Smooth muscle cell of the coronary artery (primary cell): ENCODE measurements around the gene MIOS. TPM values are rescaled to one million over a fixed set of nuclear protein-coding genes. Genes with fewer than 3 reads are reported as not detected.

Experiments used
- total RNA-seq: library from RNA; depleted of rRNA; stranded (reverse); fragments of >200 nt; gene quantifications from 2 replicates; pipeline ENCODE4 v1.2.3, GENCODE V29; 2014; ENCODE audit warnings: low replicate concordance

The MIOS gene
- 11.9 and 18.9 TPM in 2 replicates for total RNA-seq

DNA sequence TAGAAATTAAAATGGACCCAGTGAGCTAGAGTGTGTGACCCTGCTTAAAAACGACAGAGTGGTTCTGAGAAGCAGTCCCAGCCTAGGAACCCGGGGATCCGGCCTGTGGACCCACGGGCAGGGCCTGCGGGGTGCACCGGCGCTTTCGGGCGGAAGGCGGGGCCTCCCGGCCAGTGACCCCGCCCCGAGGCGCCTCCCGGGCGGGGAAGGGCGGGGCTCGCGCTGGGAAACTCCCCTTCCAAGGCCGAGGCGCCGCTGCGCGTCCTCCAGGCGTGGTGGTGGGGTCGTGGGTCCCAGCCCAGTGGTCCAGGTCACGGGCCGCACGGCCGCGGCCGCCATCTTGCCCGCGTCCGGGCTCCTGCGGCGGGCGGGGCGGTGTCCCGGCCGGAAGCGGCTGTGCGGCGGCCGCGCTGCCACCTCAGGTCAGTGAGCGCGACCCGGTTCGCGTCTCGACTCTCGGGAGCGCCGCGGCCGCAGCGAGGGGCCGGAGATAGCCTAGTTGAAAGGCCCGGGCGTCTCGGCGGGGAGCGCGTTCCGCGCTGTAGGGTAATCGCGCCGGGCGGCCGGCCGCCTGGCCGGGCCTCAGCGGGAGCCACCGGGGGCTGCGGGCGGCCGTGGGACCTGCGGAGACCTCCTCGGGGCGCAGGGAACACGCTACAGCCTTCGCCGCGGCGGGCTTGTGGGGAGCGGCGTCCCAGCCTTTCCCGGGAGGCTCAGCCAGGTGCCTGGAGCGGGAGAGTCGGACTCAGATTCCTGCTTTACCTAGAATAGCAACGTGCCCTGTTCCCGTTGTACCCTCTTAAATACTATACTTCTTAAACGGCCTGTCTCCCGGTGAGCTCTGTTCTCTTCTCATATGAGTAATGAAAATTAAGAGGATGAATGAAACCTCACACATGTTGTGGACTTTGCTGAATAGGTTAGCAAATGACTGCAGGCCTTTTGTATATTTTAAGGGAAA lies at the start of gene MIOS:
Gene MIOS, plus strand, starts transcription at position 234 of the 961 bp plus-strand sequence. CDS start 5,592 bp downstream, outside the sequence.

DNA sequence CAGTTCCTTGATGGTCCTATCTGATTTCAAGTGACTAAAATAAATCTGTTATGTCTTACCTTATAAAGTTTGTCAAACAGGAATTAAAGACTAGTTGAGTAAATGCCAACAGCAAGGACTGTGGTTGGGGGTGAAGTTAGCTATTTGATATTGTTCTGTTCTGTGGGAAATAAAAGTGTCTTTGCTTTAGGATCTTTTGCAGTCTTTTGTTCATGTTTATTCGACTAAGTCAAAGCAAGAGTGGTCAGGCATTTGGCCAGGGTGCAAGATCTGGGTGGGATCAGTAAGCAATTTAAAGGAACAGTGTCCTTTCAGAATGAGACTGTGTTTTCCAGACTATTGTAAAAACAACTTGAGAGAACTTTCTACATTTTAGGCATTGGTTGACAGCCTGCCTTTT lies 31.0 kb upstream of the MIOS start, which contains the start of gene COL28A1:
Gene COL28A1, minus strand, starts transcription at position 183 of the 400 bp plus-strand sequence. CDS start 2,998 bp downstream, outside the sequence.

DNA sequence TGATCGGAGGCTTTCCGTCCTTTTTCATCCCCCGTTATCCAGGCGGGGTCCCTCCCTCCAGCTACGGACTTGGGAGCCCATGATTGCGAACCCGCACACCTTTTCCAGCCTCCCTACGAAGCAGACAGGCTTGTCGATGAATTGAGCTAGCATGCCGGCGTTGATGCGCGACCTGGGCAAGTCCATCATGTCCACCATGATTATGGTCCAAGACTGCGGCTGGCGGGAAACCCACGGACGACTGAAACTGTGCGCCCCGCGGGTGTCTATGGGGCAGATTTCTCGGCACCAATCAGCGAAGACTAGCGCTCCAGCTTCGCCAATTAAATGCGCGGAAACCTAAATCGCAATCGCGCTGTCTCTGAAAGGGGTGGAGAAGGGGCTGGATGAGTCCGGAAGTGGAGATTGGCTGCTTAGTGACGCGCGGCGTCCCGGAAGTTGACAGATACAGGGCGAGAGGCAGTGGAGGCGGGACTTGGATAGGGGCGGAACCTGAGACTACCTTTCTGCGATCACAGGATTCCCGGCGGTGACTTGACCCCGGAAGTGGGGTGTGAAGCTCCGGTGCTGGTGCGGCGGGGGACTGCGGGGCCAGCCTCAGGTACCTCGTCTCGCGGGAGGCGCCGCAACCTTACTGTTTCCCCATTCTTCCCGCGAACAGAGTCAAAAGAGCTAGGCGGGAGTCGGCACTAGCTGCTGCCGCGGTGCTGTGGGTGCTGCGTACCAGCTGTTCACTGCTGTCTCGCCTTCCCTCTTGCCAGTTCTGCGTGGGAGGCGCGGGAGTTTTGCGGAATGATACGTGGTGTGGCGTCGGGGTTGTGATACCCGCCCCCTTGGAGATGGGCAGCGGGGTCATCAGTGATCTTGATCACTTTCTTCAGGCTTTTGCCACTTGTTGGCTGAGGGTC lies 73.8 kb downstream of the MIOS start, which contains the start of gene UMAD1:
Gene UMAD1, plus strand, starts transcription at position 532 of the 908 bp plus-strand sequence. CDS start 32,620 bp downstream, outside the sequence.

Other genes starting within 250 kb of the MIOS start
- gene COL28A1, start 31.0 kb upstream of the MIOS start, total RNA-seq, result not detected in 2 replicates
- 4.4 and 9.7 TPM in 2 replicates for gene UMAD1, start 73.9 kb downstream of the MIOS start, total RNA-seq
- 12.2 and 19.2 TPM in 2 replicates for gene RPA3, start 151.7 kb downstream of the MIOS start, total RNA-seq